ENCODE measurements around the gene EMC9. TPM values are rescaled to one million over a fixed set of nuclear protein-coding genes. Genes with fewer than 3 reads are reported as not detected.
A peak's percentile ranks its signal among the peaks of the same experiment; 100 is the strongest.

The EMC9 gene
- total RNA-seq, 1 donor from 2014 or later: 14.0 TPM

DNA sequence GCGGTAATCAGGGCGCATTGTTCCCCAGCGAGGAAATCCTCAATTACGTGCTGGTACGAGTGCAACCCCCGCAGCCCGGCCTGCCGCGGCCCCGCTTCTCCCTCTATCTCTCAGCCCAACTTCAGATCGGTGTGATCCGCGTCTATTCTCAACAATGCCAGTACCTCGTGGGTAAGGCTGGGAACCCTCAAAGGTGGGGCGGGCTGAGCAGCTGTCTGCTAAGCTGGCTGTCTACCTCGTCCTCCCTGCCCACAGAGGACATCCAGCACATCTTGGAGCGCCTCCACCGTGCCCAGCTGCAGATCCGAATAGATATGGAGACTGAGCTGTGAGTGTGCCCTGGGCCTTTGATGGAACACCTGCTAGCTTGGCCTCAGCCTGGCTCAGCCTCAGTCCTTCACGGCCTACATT is 31.5 kb upstream of the EMC9 start:
- peaks cover 6% of the 10 kb centered on the region for H3K27me3 Mint-ChIP-seq (ENCODE audit: insufficient read depth, low read depth)
- Histone ChIP-seq H3K9me3 (ENCODE audit: low read depth) (no peaks in the 10 kb centered on the region), H3K9ac (no peak overlapping the region), H3K27ac (no peak overlapping the region), H3K4me1 (peaks cover 5% of the 10 kb centered on the region), H3K4me3 (peak overlapping the region; percentile 60), H3K79me2 (ENCODE audit: low read depth) (peaks cover 16% of the 10 kb centered on the region), H3K27me3 (no peaks in the 10 kb centered on the region), H4K20me1 (ENCODE audit: low read depth) (peaks cover 14% of the 10 kb centered on the region), H3K36me3 (no peaks in the 10 kb centered on the region), H3K4me2 (peak overlapping the region; percentile 90), H3F3A (ENCODE audit: low read depth) (peaks cover 23% of the 10 kb centered on the region), H2AFZ (replicated peaks) (no peak overlapping the region)
- peak overlapping the region; percentile 50 for H3K27ac Mint-ChIP-seq
- DNase-seq (ENCODE audit: low spot score): peak; percentile 9
- H3K9me3 Mint-ChIP-seq: peaks cover 3% of the 10 kb centered on the region
- TF ChIP-seq EZH2phosphoT487 (IDR thresholded peaks at IDR 0.05): no peak
- TF ChIP-seq, protein P1, sequence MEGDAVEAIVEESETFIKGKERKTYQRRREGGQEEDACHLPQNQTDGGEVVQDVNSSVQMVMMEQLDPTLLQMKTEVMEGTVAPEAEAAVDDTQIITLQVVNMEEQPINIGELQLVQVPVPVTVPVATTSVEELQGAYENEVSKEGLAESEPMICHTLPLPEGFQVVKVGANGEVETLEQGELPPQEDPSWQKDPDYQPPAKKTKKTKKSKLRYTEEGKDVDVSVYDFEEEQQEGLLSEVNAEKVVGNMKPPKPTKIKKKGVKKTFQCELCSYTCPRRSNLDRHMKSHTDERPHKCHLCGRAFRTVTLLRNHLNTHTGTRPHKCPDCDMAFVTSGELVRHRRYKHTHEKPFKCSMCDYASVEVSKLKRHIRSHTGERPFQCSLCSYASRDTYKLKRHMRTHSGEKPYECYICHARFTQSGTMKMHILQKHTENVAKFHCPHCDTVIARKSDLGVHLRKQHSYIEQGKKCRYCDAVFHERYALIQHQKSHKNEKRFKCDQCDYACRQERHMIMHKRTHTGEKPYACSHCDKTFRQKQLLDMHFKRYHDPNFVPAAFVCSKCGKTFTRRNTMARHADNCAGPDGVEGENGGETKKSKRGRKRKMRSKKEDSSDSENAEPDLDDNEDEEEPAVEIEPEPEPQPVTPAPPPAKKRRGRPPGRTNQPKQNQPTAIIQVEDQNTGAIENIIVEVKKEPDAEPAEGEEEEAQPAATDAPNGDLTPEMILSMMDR (IDR thresholded peaks at IDR 0.05): no peak
- TF ChIP-seq EZH2 (IDR thresholded peaks at IDR 0.05): no peak
- peaks cover 2% of the 10 kb centered on the region for H3K36me3 Mint-ChIP-seq
- peak overlapping the region; percentile 74 for H3K4me3 Mint-ChIP-seq
- peaks cover 7% of the 10 kb centered on the region for H3K4me1 Mint-ChIP-seq

DNA sequence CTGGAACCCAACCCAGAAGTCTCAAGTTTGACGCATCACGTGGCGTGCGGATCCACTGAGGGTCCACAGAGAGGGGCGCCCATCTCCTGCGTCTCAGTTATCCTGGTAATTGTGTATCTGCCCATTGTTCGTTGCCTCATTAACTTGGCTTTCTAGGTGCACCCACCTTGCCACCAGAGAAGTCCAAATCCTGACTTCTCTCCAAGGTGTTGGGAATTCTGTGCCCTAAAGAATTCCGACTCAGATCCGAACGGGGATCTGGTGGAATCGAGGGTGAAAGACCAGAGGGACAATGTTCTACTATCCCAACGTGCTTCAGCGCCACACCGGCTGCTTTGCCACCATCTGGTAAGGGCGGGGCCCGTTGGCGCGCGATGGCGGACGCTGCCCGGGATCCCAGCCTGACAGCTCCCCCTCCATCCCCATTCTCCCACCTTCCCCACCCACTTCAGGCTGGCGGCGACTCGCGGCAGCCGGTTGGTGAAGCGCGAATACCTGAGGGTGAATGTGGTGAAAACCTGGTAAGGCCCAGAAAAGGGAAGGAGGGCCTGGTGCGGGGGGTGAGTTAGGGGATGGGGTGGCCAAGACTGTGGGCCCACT is 31.0 kb upstream of the EMC9 start:
- peak; percentile 45 for DNase-seq (ENCODE audit: low spot score)
- peaks cover 7% of the 10 kb centered on the region for H3K4me1 Mint-ChIP-seq
- no peak overlapping the region for H3K27ac Mint-ChIP-seq
- no peak for TF ChIP-seq EZH2 (IDR thresholded peaks at IDR 0.05)
- TF ChIP-seq, protein P1 (IDR thresholded peaks at IDR 0.05): no peak
- no peak for TF ChIP-seq EZH2phosphoT487 (IDR thresholded peaks at IDR 0.05)
- H3K4me3 ChIP-seq: peak overlapping the region; percentile 60
- peaks cover 3% of the 10 kb centered on the region for H3K9me3 Mint-ChIP-seq
- peaks cover 6% of the 10 kb centered on the region for H3K27me3 Mint-ChIP-seq (ENCODE audit: insufficient read depth, low read depth)
- H3K4me1 ChIP-seq: peaks cover 5% of the 10 kb centered on the region
- H3K9me3 ChIP-seq (ENCODE audit: low read depth): no peaks in the 10 kb centered on the region
- peak overlapping the region; percentile 81 for H3K4me3 Mint-ChIP-seq
- peaks cover 23% of the 10 kb centered on the region for H3F3A ChIP-seq (ENCODE audit: low read depth)
- no peak overlapping the region for H3K27ac ChIP-seq
- H3K36me3 ChIP-seq: no peaks in the 10 kb centered on the region
- peaks cover 10% of the 10 kb centered on the region for H4K20me1 ChIP-seq (ENCODE audit: low read depth)
- H3K79me2 ChIP-seq (ENCODE audit: low read depth): peaks cover 16% of the 10 kb centered on the region
- peak overlapping the region; percentile 38 for H2AFZ ChIP-seq (replicated peaks)
- no peaks in the 10 kb centered on the region for H3K27me3 ChIP-seq
- H3K4me2 ChIP-seq: peak overlapping the region; percentile 90
- H3K9ac ChIP-seq: no peak overlapping the region
- peaks cover 2% of the 10 kb centered on the region for H3K36me3 Mint-ChIP-seq

DNA sequence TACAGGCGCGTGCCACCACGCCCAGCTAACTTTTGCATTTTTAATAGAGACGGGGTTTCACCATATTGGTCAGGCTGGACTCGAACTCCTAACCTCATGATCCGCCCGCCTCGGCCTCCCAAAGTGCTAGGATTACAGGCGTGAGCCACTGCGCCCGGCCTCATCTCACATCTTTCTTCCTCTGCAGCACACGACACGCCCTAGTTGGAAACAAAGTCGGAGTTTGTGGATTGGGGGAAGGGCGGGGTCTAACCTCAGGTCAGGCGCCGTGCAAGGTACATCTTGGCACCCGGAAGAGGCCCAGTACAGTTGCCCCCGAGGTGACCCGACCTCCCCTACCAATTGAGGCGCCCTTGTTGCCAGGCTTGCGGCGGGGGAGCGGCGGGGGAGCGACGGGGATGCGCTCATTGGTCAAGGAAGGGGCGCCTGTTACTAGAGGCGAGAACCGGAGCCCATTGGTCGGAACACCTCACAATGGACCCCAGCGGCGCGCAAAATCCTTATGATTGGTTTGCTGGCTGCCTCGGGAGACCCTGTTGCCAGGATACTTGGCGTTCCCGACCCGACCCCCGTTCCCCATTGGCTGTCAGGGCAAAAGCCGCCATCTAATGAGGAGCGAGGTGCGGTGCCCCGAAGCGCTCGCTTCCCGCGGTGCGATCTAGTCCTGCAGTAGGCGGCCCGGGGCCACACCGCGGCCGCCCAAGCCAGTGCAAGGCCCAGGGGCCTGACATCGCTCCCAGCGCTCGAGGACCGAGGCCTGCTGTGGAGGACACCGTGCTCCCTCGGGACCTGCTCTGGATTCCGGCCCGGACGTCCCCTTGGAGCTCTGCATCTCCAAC is 30.2 kb upstream of the EMC9 start, which contains the start of gene REC8:
REC8 (plus strand) TSS at position 659 of the 839 bp plus-strand sequence. CDS start 473 bp downstream, outside the sequence.
- H3K27ac ChIP-seq: no peak within 1 kb of the TSS
- peak; percentile 99 for DNase-seq (ENCODE audit: low spot score)
- H2AFZ ChIP-seq (replicated peaks): peak within 1 kb of the TSS; percentile 38
- TF ChIP-seq, protein P1 (IDR thresholded peaks at IDR 0.05): no peak
- TF ChIP-seq EZH2 (IDR thresholded peaks at IDR 0.05): no peak
- no peak for TF ChIP-seq EZH2phosphoT487 (IDR thresholded peaks at IDR 0.05)
- Mint-ChIP-seq H3K4me1 (peaks cover 7% of the 10 kb centered on the region), H3K36me3 (peaks cover 2% of the 10 kb centered on the region), H3K27ac (peak within 1 kb of the TSS; percentile 50), H3K4me3 (peak within 1 kb of the TSS; percentile 81), H3K27me3 (ENCODE audit: insufficient read depth, low read depth) (peaks cover 6% of the 10 kb centered on the region), H3K9me3 (peaks cover 3% of the 10 kb centered on the region)
- H3K9me3 ChIP-seq (ENCODE audit: low read depth): no peaks in the 10 kb centered on the region
- peaks cover 5% of the 10 kb centered on the region for H3K4me1 ChIP-seq
- H3K27me3 ChIP-seq: no peaks in the 10 kb centered on the region
- H3K4me2 ChIP-seq: peak within 1 kb of the TSS; percentile 90
- H3K36me3 ChIP-seq: no peaks in the 10 kb centered on the region
- H3K4me3 ChIP-seq: peak within 1 kb of the TSS; percentile 60
- H3F3A ChIP-seq (ENCODE audit: low read depth): peaks cover 23% of the 10 kb centered on the region
- peaks cover 16% of the 10 kb centered on the region for H3K79me2 ChIP-seq (ENCODE audit: low read depth)
- no peak within 1 kb of the TSS for H3K9ac ChIP-seq
- peaks cover 8% of the 10 kb centered on the region for H4K20me1 ChIP-seq (ENCODE audit: low read depth)
